ENCODE data around the gene PLTP. TPM values are rescaled to one million over a fixed set of nuclear protein-coding genes. Genes with fewer than 3 reads are reported as not detected.
"Not testable (repeated sequence)": the region's sequence is repeated elsewhere in the genome, so short reads cannot be mapped to it uniquely, and the experiment has no call there.

PLTP gene
- total RNA-seq, 4 donors from 2014 or later: 25.0 to 99.3 (median 35.7) TPM

- no peak overlapping the region for H3K4me3 ChIP-seq
- peaks cover 0 to 5% (median 0%) of the 10 kb centered on the region in 3 donors for H3K36me3 ChIP-seq
- no peak for TF ChIP-seq POLR2A (IDR thresholded peaks at IDR 0.05)
- no peak for TF ChIP-seq CTCF (IDR thresholded peaks at IDR 0.05)
- no peaks in the 10 kb centered on the region for H3K9me3 ChIP-seq
- no peak for DNase-seq
- peaks cover 0 to 20% (median 13%) of the 10 kb centered on the region in 4 donors for H3K4me1 ChIP-seq
- no peaks in the 10 kb centered on the region for H3K27me3 ChIP-seq
- H3K27ac ChIP-seq: no peak overlapping the region
Measured at GRCh38 chr20:45908084-45908483, 3.9 kb downstream of the PLTP start.

GRCh38 chr20:45907219-45907948, 4.6 kb downstream of the PLTP start:
- no peak for DNase-seq

GRCh38 chr20:45905505-45906079, 6.4 kb downstream of the PLTP start:
- peaks cover 0 to 5% (median 0%) of the 10 kb centered on the region in 3 donors for H3K36me3 ChIP-seq
- H3K27ac ChIP-seq: no peak overlapping the region
- no peaks in the 10 kb centered on the region for H3K9me3 ChIP-seq
- no peak overlapping the region for H3K4me3 ChIP-seq
- H3K27me3 ChIP-seq: no peaks in the 10 kb centered on the region
- no peak for TF ChIP-seq POLR2A (IDR thresholded peaks at IDR 0.05)
- TF ChIP-seq CTCF (IDR thresholded peaks at IDR 0.05): no peak
- peaks cover 0 to 3% (median 0%) of the 10 kb centered on the region in 4 donors for H3K4me1 ChIP-seq
- DNase-seq: no peak

More at GRCh38 chr20:45907219-45907948, 4.6 kb downstream of the PLTP start:
- Histone ChIP-seq H3K9me3 (no peaks in the 10 kb centered on the region), H3K4me1 (peaks cover 0 to 15% (median 11%) of the 10 kb centered on the region in 4 donors), H3K27me3 (no peaks in the 10 kb centered on the region), H3K36me3 (peaks cover 0 to 5% (median 0%) of the 10 kb centered on the region in 3 donors), H3K27ac (no peak overlapping the region), H3K4me3 (no peak overlapping the region)
- TF ChIP-seq CTCF (IDR thresholded peaks at IDR 0.05) (no peak), POLR2A (IDR thresholded peaks at IDR 0.05) (no peak)

GRCh38 chr20:45904583-45905504, 7.1 kb downstream of the PLTP start:
- no peak for DNase-seq
- H3K9me3 ChIP-seq: no peaks in the 10 kb centered on the region
- no peak for TF ChIP-seq CTCF (IDR thresholded peaks at IDR 0.05)
- TF ChIP-seq POLR2A (IDR thresholded peaks at IDR 0.05): no peak
- H3K4me1 ChIP-seq: peaks cover 0 to 3% (median 0%) of the 10 kb centered on the region in 4 donors
- H3K36me3 ChIP-seq: peaks cover 0 to 5% (median 0%) of the 10 kb centered on the region in 3 donors
- no peak overlapping the region for H3K4me3 ChIP-seq
- no peak overlapping the region for H3K27ac ChIP-seq
- no peaks in the 10 kb centered on the region for H3K27me3 ChIP-seq

- Histone ChIP-seq H3K9me3 (no peaks in the 10 kb centered on the region), H3K27me3 (no peaks in the 10 kb centered on the region), H3K27ac (no peak overlapping the region), H3K4me3 (no peak overlapping the region), H3K4me1 (no peaks in the 10 kb centered on the region), H3K36me3 (peaks cover 0 to 30% (median 0%) of the 10 kb centered on the region in 3 donors)
- no peak for TF ChIP-seq POLR2A (IDR thresholded peaks at IDR 0.05)
- TF ChIP-seq CTCF (IDR thresholded peaks at IDR 0.05): no peak
- no peak for DNase-seq
Measured at GRCh38 chr20:45902199-45902701, 9.7 kb downstream of the PLTP start.

- not testable (repeated sequence) for H3K27ac ChIP-seq, DNase-seq, H3K9me3 ChIP-seq, H3K4me3 ChIP-seq, H3K27me3 ChIP-seq, H3K4me1 ChIP-seq
- peaks cover 0 to 39% (median 0%) of the 10 kb centered on the region in 3 donors for H3K36me3 ChIP-seq
Measured at GRCh38 chr20:45901332-45901731, 10.6 kb downstream of the PLTP start.
